Colonic mucosa (tissue), 4 donors: ENCODE data around the gene AFF3. TPM values are rescaled to one million over a fixed set of nuclear protein-coding genes. Genes with fewer than 3 reads are reported as not detected.

ENCODE experiments used
- DNase-seq: peaks from one replicate; pipeline ENCODE4 v3.0.0-alpha.2; 2020
- H3K27ac ChIP-seq: fragments of 200-600 bp; one replicate; pipeline ENCODE4 v1.8.0; 2021
- H3K27me3 ChIP-seq: fragments of 200-600 bp; one replicate; pipeline ENCODE4 v1.8.0; 2021
- H3K36me3 ChIP-seq: fragments of 200-600 bp; one replicate; pipeline ENCODE4 v1.8.0; 2021
- H3K4me1 ChIP-seq: fragments of 200-600 bp; one replicate; pipeline ENCODE4 v1.8.0; 2021; ENCODE audit warnings: mild to moderate bottlenecking
- H3K4me3 ChIP-seq: fragments of 200-600 bp; one replicate; pipeline ENCODE4 v1.8.0; 2021
- H3K9ac ChIP-seq, 2 donors: one replicate each; pipeline ENCODE4 v1.7.0; 2013; ENCODE audit warnings: control low read depth in 2 of 2, low read depth in 2 of 2, low read length in 2 of 2
- H3K9me3 ChIP-seq: fragments of 200-600 bp; one replicate; pipeline ENCODE4 v1.8.0; 2021
- CTCF ChIP-seq: fragments of 200-600 bp; IDR thresholded peaks from one replicate; pipeline ENCODE4 v1.8.0; 2022; ENCODE audit warnings: antibody characterized with exemption, mild to moderate bottlenecking
- intact Hi-C: fragments of 100-400 bp; cut with DNase I; formaldehyde crosslinking; loops from one replicate; pipeline ENCODE4 v1.14.1; 2022
- total RNA-seq, 2 donors: library from RNA; stranded (reverse); fragmentation: NEBNext Ultra II Directional in 1 of 2; extraction: Animal tissue kit (Norgen Biotek cat#: 25700) in 1 of 2; gene quantifications; one replicate each; pipeline ENCODE4 v1.2.1, GENCODE V29; 2021
- donor health status: healthy.
- donor health status: DM: no; HTN: no; CAD: no.
- donor health status: DM: no; HTN: no; CAD: no.

AFF3 gene
- total RNA-seq, 2 donors from 2014 or later, result 0.86 to 2.6 TPM

GRCh38 chr2:100073110-100073509, 69.3 kb downstream of the AFF3 start:
- Histone ChIP-seq H3K9me3 (no peaks in the 10 kb centered on the region), H3K36me3 (no peaks in the 10 kb centered on the region), H3K27ac (no peak overlapping the region), H3K9ac (no peak overlapping the region), H3K4me1 (no peaks in the 10 kb centered on the region), H3K4me3 (no peak overlapping the region), H3K27me3 (no peaks in the 10 kb centered on the region)
- no peak for TF ChIP-seq CTCF
- intact Hi-C loops, result no loop called here
- no peak for DNase-seq

GRCh38 chr2:100072503-100072902, 69.9 kb downstream of the AFF3 start:
- Histone ChIP-seq H3K9ac (no peak overlapping the region), H3K9me3 (no peaks in the 10 kb centered on the region), H3K27me3 (no peaks in the 10 kb centered on the region), H3K27ac (no peak overlapping the region), H3K4me1 (no peaks in the 10 kb centered on the region), H3K4me3 (no peak overlapping the region), H3K36me3 (no peaks in the 10 kb centered on the region)
- no peak for TF ChIP-seq CTCF
- no peak for DNase-seq
- intact Hi-C loops, result no loop called here

GRCh38 chr2:100071335-100072043, 70.9 kb downstream of the AFF3 start:
- H3K4me3 ChIP-seq, result no peak overlapping the region
- no peak for TF ChIP-seq CTCF
- intact Hi-C loops, result no loop called here
- no peaks in the 10 kb centered on the region for H3K9me3 ChIP-seq
- H3K9ac ChIP-seq, result no peak overlapping the region
- no peak for DNase-seq
- H3K36me3 ChIP-seq, result no peaks in the 10 kb centered on the region
- no peak overlapping the region for H3K27ac ChIP-seq
- H3K4me1 ChIP-seq, result no peaks in the 10 kb centered on the region
- no peaks in the 10 kb centered on the region for H3K27me3 ChIP-seq

GRCh38 chr2:100070078-100070477, 72.3 kb downstream of the AFF3 start:
- H3K36me3 ChIP-seq, result no peaks in the 10 kb centered on the region
- no peak overlapping the region for H3K4me3 ChIP-seq
- H3K9me3 ChIP-seq, result no peaks in the 10 kb centered on the region
- H3K9ac ChIP-seq, result no peak overlapping the region
- H3K27me3 ChIP-seq, result no peaks in the 10 kb centered on the region
- TF ChIP-seq CTCF, result no peak
- intact Hi-C loops, result no loop called here
- no peak overlapping the region for H3K27ac ChIP-seq
- no peak for DNase-seq
- H3K4me1 ChIP-seq, result no peaks in the 10 kb centered on the region

GRCh38 chr2:100068395-100068794, 74.0 kb downstream of the AFF3 start:
- Histone ChIP-seq H3K36me3 (no peaks in the 10 kb centered on the region), H3K27ac (no peak overlapping the region), H3K4me1 (no peaks in the 10 kb centered on the region), H3K9ac (no peak overlapping the region), H3K27me3 (no peaks in the 10 kb centered on the region), H3K4me3 (no peak overlapping the region), H3K9me3 (no peaks in the 10 kb centered on the region)
- DNase-seq, result no peak
- TF ChIP-seq CTCF, result no peak
- intact Hi-C loops, result no loop called here
